Esophagus muscularis mucosa (tissue), 3 donors: ENCODE measurements around the gene HSBP1L1.

Experiments
- CTCF ChIP-seq, 3 experiments: fragments of 200-600 bp in 2 of 3; fragments of 450-650 bp in 1 of 3; sonication (generic) in 2 of 3; IDR thresholded peaks; one replicate each; pipeline ENCODE4 v1.5.1; 2017 to 2019; ENCODE audit warnings: antibody characterized with exemption in 3 of 3, mild to moderate bottlenecking in 2 of 3, moderate library complexity in 1 of 3
- POLR2AphosphoS5 ChIP-seq, 2 donors: sonication (generic); formaldehyde crosslinking; IDR thresholded peaks; one replicate each; pipeline ENCODE4 v1.6.1; 2017; ENCODE audit warnings: antibody characterized with exemption in 2 of 2

GRCh38 chr18:79943608-79944125 is 20.8 kb upstream of the HSBP1L1 start:
- no peak for TF ChIP-seq CTCF (IDR thresholded peaks at IDR 0.05)
- TF ChIP-seq POLR2AphosphoS5 (IDR thresholded peaks at IDR 0.05) = no peak
